ENCODE measurements around the gene SLC7A14. TPM values are rescaled to one million over a fixed set of nuclear protein-coding genes. Genes with fewer than 3 reads are reported as not detected.
"Not testable (repeated sequence)": the region's sequence is repeated elsewhere in the genome, so short reads cannot be mapped to it uniquely, and the experiment has no call there.

Gene SLC7A14
- total and polyA plus RNA-seq, 4 donors = not detected

DNA sequence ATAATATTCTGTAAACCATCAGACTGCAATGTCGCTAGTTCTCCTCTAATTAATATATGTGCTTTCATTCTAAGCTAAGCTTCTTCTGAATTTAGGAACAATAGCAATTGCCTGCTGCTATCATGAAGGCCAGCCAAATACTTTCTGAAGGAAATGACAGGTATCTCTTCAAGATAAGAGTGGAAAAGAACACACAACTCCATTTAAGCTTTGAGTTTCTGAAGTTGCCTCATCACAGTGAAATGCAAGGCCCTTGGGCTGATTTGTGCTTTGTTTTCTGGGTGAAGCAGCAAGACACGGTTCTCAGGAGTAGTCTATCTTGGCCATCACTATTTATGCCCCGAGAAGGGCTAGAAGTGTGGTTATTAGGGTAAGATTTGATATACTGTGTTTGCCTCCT, 6.2 kb downstream of the SLC7A14 start:
- no peaks in the 10 kb centered on the region for H3K36me3 ChIP-seq (ENCODE audit: control insufficient read depth in 1 of 2, insufficient read depth in 2 of 2, low read length in 1 of 2)
- intact Hi-C loops (cut with DNase I) = no loop called here
- ATAC-seq (ENCODE audit: low FRiP score) (no peak), DNase-seq (no peak)
- no peaks in the 10 kb centered on the region for H3K9me3 ChIP-seq (ENCODE audit: control insufficient read depth, low read length)
- no peaks in the 10 kb centered on the region for H3K4me1 ChIP-seq (ENCODE audit: control insufficient read depth in 1 of 2, insufficient read depth in 2 of 2, low read length in 2 of 2)
- H3K27me3 ChIP-seq (ENCODE audit: control insufficient read depth in 1 of 2, insufficient read depth in 2 of 2, low read length in 1 of 2) = peaks cover 0 to 1% of the 10 kb centered on the region in 2 donors
- H3K27ac ChIP-seq (ENCODE audit: low read depth in 1 of 2, low read length in 2 of 2) = no peak overlapping the region
- no peak overlapping the region for H3K4me3 ChIP-seq (ENCODE audit: low read length in 2 of 2)
- WGBS, 2 donors = 64 to 67% methylated on average over 3 of the region's 3 CpGs

DNA sequence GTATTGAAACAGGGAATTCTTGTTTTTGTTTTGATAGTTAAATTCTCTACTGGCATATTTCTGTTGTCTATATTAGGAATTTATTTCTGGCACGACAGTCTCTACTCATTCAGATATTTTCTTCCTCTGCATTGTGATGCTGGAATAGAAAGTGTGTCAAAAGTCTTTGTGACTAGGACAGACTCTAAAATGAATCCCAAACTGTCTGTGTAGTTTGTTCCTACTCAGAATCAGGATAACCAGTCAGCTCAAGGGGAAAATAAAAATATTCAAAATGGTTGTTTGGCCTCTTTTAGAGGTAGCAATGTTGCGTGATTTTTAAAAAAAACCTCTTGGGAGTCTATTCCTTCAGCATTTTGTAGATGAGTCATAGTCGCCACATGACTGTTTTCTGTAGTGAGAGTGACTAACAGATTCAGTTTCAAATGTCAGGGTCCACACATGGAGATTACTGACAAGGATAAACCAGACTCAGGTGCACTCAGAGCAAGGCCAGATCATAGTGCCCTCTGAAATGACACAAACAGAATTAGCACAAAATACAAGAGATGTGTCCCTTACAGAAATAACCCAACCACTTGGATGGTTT, 13.1 kb downstream of the SLC7A14 start:
- ATAC-seq (ENCODE audit: low FRiP score) (no peak), DNase-seq (no peak)
- H3K9me3 ChIP-seq (ENCODE audit: control insufficient read depth, low read length) = no peaks in the 10 kb centered on the region
- no peaks in the 10 kb centered on the region for H3K4me1 ChIP-seq (ENCODE audit: control insufficient read depth in 1 of 2, insufficient read depth in 2 of 2, low read length in 2 of 2)
- H3K4me3 ChIP-seq (ENCODE audit: low read length in 2 of 2) = no peak overlapping the region
- peaks cover 0 to 1% of the 10 kb centered on the region in 2 donors for H3K27me3 ChIP-seq (ENCODE audit: control insufficient read depth in 1 of 2, insufficient read depth in 2 of 2, low read length in 1 of 2)
- no peaks in the 10 kb centered on the region for H3K36me3 ChIP-seq (ENCODE audit: control insufficient read depth in 1 of 2, insufficient read depth in 2 of 2, low read length in 1 of 2)
- intact Hi-C loops (cut with DNase I) = no loop called here
- WGBS, 2 donors = 41 to 43% methylated on average over 3 of the region's 3 CpGs
- H3K27ac ChIP-seq (ENCODE audit: low read depth in 1 of 2, low read length in 2 of 2) = no peak overlapping the region

DNA sequence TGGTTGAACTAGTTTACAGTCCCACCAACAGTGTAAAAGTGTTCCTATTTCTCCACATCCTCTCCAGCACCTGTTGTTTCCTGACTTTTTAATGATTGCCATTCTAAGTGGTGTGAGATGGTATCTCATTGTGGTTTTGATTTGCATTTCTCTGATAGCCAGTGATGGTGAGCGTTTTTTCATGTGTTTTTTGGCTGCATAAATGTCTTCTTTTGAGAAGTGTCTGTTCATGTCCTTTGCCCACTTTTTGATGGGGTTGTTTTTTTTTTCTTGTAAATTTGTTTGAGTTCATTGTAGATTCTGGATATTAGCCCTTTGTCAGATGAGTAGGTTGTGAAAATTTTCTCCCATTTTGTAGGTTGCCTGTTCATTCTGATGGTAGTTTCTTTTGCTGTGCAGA, 18.3 kb downstream of the SLC7A14 start:
- H3K4me3 ChIP-seq (ENCODE audit: low read length in 2 of 2); H3K9me3 ChIP-seq (ENCODE audit: control insufficient read depth, low read length); H3K4me1 ChIP-seq (ENCODE audit: control insufficient read depth in 1 of 2, insufficient read depth in 2 of 2, low read length in 2 of 2); H3K27me3 ChIP-seq (ENCODE audit: control insufficient read depth in 1 of 2, insufficient read depth in 2 of 2, low read length in 1 of 2); ATAC-seq (ENCODE audit: low FRiP score); intact Hi-C loops (cut with DNase I); H3K36me3 ChIP-seq (ENCODE audit: control insufficient read depth in 1 of 2, insufficient read depth in 2 of 2, low read length in 1 of 2); DNase-seq; H3K27ac ChIP-seq (ENCODE audit: low read depth in 1 of 2, low read length in 2 of 2): not testable (repeated sequence)
- 54 to 70% methylated on average over 1 of the region's 1 CpG for WGBS, 2 donors

DNA sequence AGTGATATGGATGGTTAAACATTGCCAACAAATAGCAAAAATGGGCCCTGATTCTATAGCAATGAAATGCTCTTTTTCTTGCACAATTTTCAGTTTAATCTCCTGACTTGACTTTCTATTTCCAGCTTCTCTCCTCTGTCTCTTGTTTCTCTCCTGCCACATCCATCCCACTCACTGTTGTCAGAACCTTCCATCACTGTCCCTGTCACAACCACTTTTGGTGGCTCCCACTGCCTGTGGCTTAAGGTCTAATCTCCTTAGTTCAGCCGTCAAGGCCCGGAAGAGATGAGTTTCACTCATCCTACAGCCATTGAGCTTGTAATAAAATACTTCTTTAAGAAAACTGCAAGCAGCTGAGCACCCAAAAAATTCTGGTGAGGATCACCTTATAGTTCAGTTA, 19.5 kb downstream of the SLC7A14 start:
- Histone ChIP-seq H3K9me3 (ENCODE audit: control insufficient read depth, low read length) (no peaks in the 10 kb centered on the region), H3K4me1 (ENCODE audit: control insufficient read depth in 1 of 2, insufficient read depth in 2 of 2, low read length in 2 of 2) (no peaks in the 10 kb centered on the region), H3K27me3 (ENCODE audit: control insufficient read depth in 1 of 2, insufficient read depth in 2 of 2, low read length in 1 of 2) (no peaks in the 10 kb centered on the region), H3K27ac (ENCODE audit: low read depth in 1 of 2, low read length in 2 of 2) (no peak overlapping the region), H3K4me3 (ENCODE audit: low read length in 2 of 2) (no peak overlapping the region), H3K36me3 (ENCODE audit: control insufficient read depth in 1 of 2, insufficient read depth in 2 of 2, low read length in 1 of 2) (no peaks in the 10 kb centered on the region)
- no peak for DNase-seq
- WGBS, 2 donors = 88 to 93% methylated on average over 2 of the region's 2 CpGs
- intact Hi-C loops (cut with DNase I) = no loop called here
- ATAC-seq (ENCODE audit: low FRiP score) = no peak

DNA sequence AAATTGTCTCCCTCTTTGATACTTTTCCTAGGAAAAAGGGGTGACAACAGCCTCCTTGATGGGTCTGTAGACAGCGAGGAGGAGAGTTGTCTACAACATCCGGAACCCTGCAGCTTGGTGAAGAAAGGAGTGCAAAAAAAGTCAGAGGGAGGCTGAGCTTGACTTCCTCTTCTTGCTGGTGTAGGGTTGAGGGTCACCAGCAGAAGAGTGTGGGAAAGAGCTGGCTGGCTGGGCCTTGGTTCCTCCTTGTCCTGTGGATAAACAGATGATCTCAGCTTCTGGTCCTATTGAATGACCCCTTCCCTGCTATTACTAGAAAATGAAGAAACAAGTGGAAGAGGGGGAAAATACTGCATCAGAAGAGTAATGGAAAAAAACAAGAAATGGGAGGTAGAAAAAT, 20.4 kb downstream of the SLC7A14 start:
- Histone ChIP-seq H3K9me3 (ENCODE audit: control insufficient read depth, low read length) (no peaks in the 10 kb centered on the region), H3K4me3 (ENCODE audit: low read length in 2 of 2) (no peak overlapping the region), H3K4me1 (ENCODE audit: control insufficient read depth in 1 of 2, insufficient read depth in 2 of 2, low read length in 2 of 2) (no peaks in the 10 kb centered on the region), H3K27ac (ENCODE audit: low read depth in 1 of 2, low read length in 2 of 2) (no peak overlapping the region), H3K36me3 (ENCODE audit: control insufficient read depth in 1 of 2, insufficient read depth in 2 of 2, low read length in 1 of 2) (no peaks in the 10 kb centered on the region), H3K27me3 (ENCODE audit: control insufficient read depth in 1 of 2, insufficient read depth in 2 of 2, low read length in 1 of 2) (no peaks in the 10 kb centered on the region)
- DNase-seq = no peak
- intact Hi-C loops (cut with DNase I) = no loop called here
- no peak for ATAC-seq (ENCODE audit: low FRiP score)
- WGBS, 2 donors = 76 to 78% methylated on average over 2 of the region's 2 CpGs

DNA sequence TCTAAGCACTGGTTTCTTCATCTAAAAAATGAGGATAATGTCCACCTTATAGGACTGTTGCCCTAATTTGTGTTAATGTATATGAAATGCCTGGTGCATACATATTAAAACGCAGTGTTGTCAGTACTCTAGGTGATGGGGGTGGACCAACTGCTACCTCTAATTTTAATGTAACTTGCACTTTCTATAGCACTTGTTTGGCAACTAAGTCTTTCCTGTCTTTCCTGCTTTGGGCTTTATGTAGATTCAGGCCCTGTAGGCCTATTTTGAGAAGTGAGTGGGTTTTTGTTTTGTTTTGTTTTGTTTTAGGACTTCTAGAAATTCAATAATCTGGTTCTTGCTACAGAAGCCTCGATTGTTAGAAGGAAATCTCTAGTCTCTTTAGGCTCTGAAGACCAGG, 21.2 kb downstream of the SLC7A14 start:
- Histone ChIP-seq H3K9me3 (ENCODE audit: control insufficient read depth, low read length) (no peaks in the 10 kb centered on the region), H3K4me3 (ENCODE audit: low read length in 2 of 2) (no peak overlapping the region), H3K4me1 (ENCODE audit: control insufficient read depth in 1 of 2, insufficient read depth in 2 of 2, low read length in 2 of 2) (no peaks in the 10 kb centered on the region), H3K27me3 (ENCODE audit: control insufficient read depth in 1 of 2, insufficient read depth in 2 of 2, low read length in 1 of 2) (no peaks in the 10 kb centered on the region), H3K36me3 (ENCODE audit: control insufficient read depth in 1 of 2, insufficient read depth in 2 of 2, low read length in 1 of 2) (no peaks in the 10 kb centered on the region), H3K27ac (ENCODE audit: low read depth in 1 of 2, low read length in 2 of 2) (no peak overlapping the region)
- 75 to 80% methylated on average over 2 of the region's 2 CpGs for WGBS, 2 donors
- ATAC-seq (ENCODE audit: low FRiP score) (no peak), DNase-seq (no peak)
- intact Hi-C loops (cut with DNase I) = no loop called here

DNA sequence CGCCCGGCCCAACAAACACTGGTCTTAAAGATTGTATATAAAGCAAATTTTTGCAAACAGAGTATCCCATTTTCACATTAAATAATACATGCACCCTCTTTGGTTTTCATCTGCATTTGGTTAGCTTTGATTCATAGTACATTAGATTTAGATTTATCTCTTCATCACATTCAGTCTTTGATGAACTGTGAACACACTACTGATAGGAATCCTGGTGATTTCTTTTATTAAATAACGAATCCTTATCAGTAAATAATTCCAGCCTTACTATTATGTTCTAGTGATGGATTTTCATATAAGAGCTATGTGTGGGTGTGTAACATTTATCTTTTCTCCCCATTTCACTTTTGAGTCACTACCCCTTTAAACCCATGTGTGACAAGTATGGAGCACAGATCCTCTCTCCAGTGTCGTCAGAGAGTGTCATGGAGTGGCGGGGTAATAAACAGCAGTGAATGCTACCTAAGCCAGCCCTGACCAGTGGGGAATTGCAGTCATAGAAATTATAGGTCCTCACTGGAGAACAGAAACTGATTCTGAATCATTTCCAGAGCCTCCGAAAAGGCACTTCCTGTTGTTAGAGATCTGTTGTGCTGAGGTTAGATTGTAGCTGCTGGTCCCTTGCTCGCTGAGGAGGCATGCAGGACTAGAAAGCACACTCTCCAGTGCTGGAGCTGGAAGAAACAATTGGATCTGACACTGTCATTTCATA, 22.0 kb downstream of the SLC7A14 start:
- H3K4me3 ChIP-seq (ENCODE audit: low read length in 2 of 2) = no peak overlapping the region
- no peak for ATAC-seq (ENCODE audit: low FRiP score)
- intact Hi-C loops (cut with DNase I) = no loop called here

DNA sequence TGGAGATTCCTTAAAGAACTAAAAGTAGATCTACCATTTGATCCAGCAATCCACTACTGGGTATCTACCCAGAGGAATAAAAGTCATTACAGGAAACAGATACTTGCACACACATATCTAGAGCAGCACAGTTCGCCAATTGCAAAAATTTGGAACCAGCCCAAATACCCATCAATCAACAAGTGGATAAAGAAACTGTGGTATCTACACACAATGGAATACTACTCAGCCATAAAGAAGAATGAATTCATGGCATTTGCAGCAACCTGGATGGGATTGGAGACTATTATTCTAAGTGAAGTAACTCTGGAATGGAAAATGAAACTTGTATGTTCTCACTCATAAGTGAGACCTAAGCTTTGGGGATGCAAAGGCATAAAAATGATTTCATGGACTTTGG, 23.8 kb downstream of the SLC7A14 start:
- intact Hi-C loops (cut with DNase I) = no loop called here
- H3K4me3 ChIP-seq (ENCODE audit: low read length in 2 of 2) = no peak overlapping the region
- no peak overlapping the region for H3K27ac ChIP-seq (ENCODE audit: low read depth in 1 of 2, low read length in 2 of 2)
- ATAC-seq (ENCODE audit: low FRiP score) (no peak), DNase-seq (no peak)
- H3K27me3 ChIP-seq (ENCODE audit: control insufficient read depth in 1 of 2, insufficient read depth in 2 of 2, low read length in 1 of 2) = no peaks in the 10 kb centered on the region
- H3K9me3 ChIP-seq (ENCODE audit: control insufficient read depth, low read length) = no peaks in the 10 kb centered on the region
- no peaks in the 10 kb centered on the region for H3K4me1 ChIP-seq (ENCODE audit: control insufficient read depth in 1 of 2, insufficient read depth in 2 of 2, low read length in 2 of 2)
- WGBS, 2 donors = 55 to 68% methylated on average over 1 of the region's 1 CpG
- no peaks in the 10 kb centered on the region for H3K36me3 ChIP-seq (ENCODE audit: control insufficient read depth in 1 of 2, insufficient read depth in 2 of 2, low read length in 1 of 2)

More for the DNA sequence above, 22.0 kb downstream of the SLC7A14 start:
- H3K27ac ChIP-seq (ENCODE audit: low read depth in 1 of 2, low read length in 2 of 2) = no peak overlapping the region
- no peaks in the 10 kb centered on the region for H3K27me3 ChIP-seq (ENCODE audit: control insufficient read depth in 1 of 2, insufficient read depth in 2 of 2, low read length in 1 of 2)
- H3K9me3 ChIP-seq (ENCODE audit: control insufficient read depth, low read length) = no peaks in the 10 kb centered on the region
- WGBS, 2 donors = 51 to 56% methylated on average over 7 of the region's 7 CpGs
- H3K4me1 ChIP-seq (ENCODE audit: control insufficient read depth in 1 of 2, insufficient read depth in 2 of 2, low read length in 2 of 2) = no peaks in the 10 kb centered on the region
- H3K36me3 ChIP-seq (ENCODE audit: control insufficient read depth in 1 of 2, insufficient read depth in 2 of 2, low read length in 1 of 2) = no peaks in the 10 kb centered on the region
- DNase-seq = no peak

DNA sequence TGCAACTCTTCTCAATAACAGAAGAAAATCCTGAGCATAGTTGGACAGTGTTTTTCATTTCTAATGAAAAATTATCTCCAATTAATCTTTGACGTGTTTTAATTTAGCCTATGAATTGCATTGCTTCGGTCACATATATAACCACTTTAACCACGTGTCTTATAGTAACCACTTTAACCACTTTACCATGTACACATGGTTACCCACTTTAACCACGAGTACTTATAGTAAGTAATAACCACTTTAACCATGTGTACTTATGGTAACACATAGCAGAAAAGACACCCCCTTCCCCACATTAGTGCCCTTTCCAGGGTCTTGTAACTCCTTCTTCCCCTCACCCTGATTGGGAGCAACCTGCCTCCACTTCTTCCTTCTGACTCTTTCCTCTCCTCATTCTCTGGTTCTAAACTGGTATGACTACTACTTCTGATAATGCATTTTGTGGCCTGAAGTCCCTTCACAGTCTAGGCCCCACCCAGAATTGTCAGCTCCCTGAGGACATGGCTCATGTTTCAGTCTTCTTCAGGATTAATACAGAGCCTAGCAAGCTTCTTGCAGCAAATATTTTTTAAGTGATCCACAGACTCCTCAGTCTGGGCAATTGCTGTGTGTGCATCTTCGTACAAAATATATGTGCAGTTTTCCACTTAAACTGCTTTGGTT, 25.0 kb downstream of the SLC7A14 start:
- Histone ChIP-seq H3K27me3 (ENCODE audit: control insufficient read depth in 1 of 2, insufficient read depth in 2 of 2, low read length in 1 of 2) (no peaks in the 10 kb centered on the region), H3K9me3 (ENCODE audit: control insufficient read depth, low read length) (no peaks in the 10 kb centered on the region), H3K4me1 (ENCODE audit: control insufficient read depth in 1 of 2, insufficient read depth in 2 of 2, low read length in 2 of 2) (no peaks in the 10 kb centered on the region), H3K4me3 (ENCODE audit: low read length in 2 of 2) (no peak overlapping the region), H3K36me3 (ENCODE audit: control insufficient read depth in 1 of 2, insufficient read depth in 2 of 2, low read length in 1 of 2) (no peaks in the 10 kb centered on the region), H3K27ac (ENCODE audit: low read depth in 1 of 2, low read length in 2 of 2) (no peak overlapping the region)
- no peak for DNase-seq
- WGBS, 2 donors = 84 to 93% methylated on average over 5 of the region's 5 CpGs
- no peak for ATAC-seq (ENCODE audit: low FRiP score)
- intact Hi-C loops (cut with DNase I) = no loop called here
